ENCODE data around the gene ATP6V1C2. TPM values are rescaled to one million over a fixed set of nuclear protein-coding genes. Genes with fewer than 3 reads are reported as not detected.

Gene ATP6V1C2
- total and polyA plus RNA-seq, 2 experiments from 2014 or later: 0.14 to 2.1 TPM

DNA sequence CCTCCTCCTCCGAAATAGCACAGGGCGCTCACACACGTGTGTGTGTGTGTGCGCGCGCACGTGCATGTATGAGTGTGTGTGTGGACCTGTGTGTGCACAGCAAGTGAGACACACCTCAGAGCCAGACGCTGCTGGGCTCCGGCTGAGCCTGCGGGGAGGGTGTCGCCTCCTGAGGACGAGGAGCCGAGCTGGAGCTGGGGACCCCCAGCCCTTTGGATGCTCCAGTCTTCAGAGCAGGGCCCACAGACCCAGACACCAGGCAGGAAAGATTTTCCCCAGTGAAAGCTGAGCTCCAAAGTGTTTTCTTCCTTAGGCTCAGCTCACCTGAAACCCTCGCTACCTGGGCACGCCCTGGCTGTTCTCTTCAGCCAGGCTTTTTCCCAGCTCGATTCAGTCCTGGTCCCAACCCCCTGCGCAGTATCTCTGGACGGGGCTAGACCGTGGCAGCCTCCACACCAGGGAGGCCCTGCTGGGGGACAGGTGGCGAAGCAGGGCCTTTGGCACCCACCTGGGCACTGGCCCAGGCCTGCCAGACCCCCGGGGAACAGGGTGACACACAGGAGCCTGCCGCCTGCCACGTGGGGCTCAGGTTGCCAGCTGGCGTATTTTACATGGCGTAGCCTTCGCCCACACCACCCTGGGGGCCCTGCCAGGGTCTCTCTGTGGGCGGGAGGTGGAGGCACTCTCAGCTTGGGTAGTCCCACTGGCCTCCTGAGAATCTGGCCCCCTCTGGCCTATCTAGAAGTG, 55.0 kb downstream of the ATP6V1C2 start:
- Histone ChIP-seq H2AFZ (no peak overlapping the region), H3K27ac (ENCODE audit: low read depth) (no peak overlapping the region), H3K9me2 (ENCODE audit: insufficient read depth) (no peaks in the 10 kb centered on the region), H3K4me3 (no peak overlapping the region), H3F3A (replicated peaks; ENCODE audit: low read depth) (0 out of 2 replicates have a peak, but pooled peaks cover 4% of the 10 kb centered on the region), H3K4me1 (ENCODE audit: insufficient read depth) (peaks cover 5% of the 10 kb centered on the region; the same call in 1 of the 2 replicates), H4K20me1 (replicated peaks; ENCODE audit: insufficient read depth) (peaks cover 7% of the 10 kb centered on the region; the same call in 1 of the 2 replicates), H3K27me3 (ENCODE audit: insufficient read depth) (no peaks in the 10 kb centered on the region), H3K79me2 (replicated peaks; ENCODE audit: insufficient read depth) (no peaks in the 10 kb centered on the region), H3K36me3 (ENCODE audit: insufficient read depth) (peaks cover 5% of the 10 kb centered on the region; the same call in 1 of the 2 replicates), H3K4me2 (no peak overlapping the region)
- H3K4me3 Mint-ChIP-seq: no peak overlapping the region
- no peak overlapping the region for H3K27ac Mint-ChIP-seq
- H3K9me3 Mint-ChIP-seq: no peaks in the 10 kb centered on the region
- H3K27me3 Mint-ChIP-seq (ENCODE audit: insufficient read depth, low read depth, poor library complexity): peaks cover 11% of the 10 kb centered on the region
- DNase-seq (ENCODE audit: low spot score): no peak
- H3K4me1 Mint-ChIP-seq: peaks cover 4% of the 10 kb centered on the region; the same call in 2 of the 3 replicates
- H3K36me3 Mint-ChIP-seq (ENCODE audit: low read depth): peaks cover 19% of the 10 kb centered on the region
- TF ChIP-seq CREB1 (CRISPR knock-in tag; IDR thresholded peaks at IDR 0.05; ENCODE audit: low read depth): no peak
- TF ChIP-seq JUNB (IDR thresholded peaks at IDR 0.05; ENCODE audit: unreplicated experiment): no peak
- no peak for TF ChIP-seq ZNF114 (CRISPR knock-in tag; IDR thresholded peaks at IDR 0.05)
- no peak for TF ChIP-seq NANOG (IDR thresholded peaks at IDR 0.05; ENCODE audit: borderline replicate concordance)
- TF ChIP-seq, protein P1, sequence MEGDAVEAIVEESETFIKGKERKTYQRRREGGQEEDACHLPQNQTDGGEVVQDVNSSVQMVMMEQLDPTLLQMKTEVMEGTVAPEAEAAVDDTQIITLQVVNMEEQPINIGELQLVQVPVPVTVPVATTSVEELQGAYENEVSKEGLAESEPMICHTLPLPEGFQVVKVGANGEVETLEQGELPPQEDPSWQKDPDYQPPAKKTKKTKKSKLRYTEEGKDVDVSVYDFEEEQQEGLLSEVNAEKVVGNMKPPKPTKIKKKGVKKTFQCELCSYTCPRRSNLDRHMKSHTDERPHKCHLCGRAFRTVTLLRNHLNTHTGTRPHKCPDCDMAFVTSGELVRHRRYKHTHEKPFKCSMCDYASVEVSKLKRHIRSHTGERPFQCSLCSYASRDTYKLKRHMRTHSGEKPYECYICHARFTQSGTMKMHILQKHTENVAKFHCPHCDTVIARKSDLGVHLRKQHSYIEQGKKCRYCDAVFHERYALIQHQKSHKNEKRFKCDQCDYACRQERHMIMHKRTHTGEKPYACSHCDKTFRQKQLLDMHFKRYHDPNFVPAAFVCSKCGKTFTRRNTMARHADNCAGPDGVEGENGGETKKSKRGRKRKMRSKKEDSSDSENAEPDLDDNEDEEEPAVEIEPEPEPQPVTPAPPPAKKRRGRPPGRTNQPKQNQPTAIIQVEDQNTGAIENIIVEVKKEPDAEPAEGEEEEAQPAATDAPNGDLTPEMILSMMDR (conservative IDR thresholded peaks at IDR 0.05; ENCODE audit: low read depth in 2 of 2): no peak
- no peak for TF ChIP-seq EZH2 (IDR thresholded peaks at IDR 0.05; ENCODE audit: low read depth, unreplicated experiment)
- TF ChIP-seq, protein P2, sequence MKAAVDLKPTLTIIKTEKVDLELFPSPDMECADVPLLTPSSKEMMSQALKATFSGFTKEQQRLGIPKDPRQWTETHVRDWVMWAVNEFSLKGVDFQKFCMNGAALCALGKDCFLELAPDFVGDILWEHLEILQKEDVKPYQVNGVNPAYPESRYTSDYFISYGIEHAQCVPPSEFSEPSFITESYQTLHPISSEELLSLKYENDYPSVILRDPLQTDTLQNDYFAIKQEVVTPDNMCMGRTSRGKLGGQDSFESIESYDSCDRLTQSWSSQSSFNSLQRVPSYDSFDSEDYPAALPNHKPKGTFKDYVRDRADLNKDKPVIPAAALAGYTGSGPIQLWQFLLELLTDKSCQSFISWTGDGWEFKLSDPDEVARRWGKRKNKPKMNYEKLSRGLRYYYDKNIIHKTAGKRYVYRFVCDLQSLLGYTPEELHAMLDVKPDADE (IDR thresholded peaks at IDR 0.05): no peak
- no peak for TF ChIP-seq POLR2AphosphoS5 (IDR thresholded peaks at IDR 0.05; ENCODE audit: low read depth)
- TF ChIP-seq, protein P3, sequence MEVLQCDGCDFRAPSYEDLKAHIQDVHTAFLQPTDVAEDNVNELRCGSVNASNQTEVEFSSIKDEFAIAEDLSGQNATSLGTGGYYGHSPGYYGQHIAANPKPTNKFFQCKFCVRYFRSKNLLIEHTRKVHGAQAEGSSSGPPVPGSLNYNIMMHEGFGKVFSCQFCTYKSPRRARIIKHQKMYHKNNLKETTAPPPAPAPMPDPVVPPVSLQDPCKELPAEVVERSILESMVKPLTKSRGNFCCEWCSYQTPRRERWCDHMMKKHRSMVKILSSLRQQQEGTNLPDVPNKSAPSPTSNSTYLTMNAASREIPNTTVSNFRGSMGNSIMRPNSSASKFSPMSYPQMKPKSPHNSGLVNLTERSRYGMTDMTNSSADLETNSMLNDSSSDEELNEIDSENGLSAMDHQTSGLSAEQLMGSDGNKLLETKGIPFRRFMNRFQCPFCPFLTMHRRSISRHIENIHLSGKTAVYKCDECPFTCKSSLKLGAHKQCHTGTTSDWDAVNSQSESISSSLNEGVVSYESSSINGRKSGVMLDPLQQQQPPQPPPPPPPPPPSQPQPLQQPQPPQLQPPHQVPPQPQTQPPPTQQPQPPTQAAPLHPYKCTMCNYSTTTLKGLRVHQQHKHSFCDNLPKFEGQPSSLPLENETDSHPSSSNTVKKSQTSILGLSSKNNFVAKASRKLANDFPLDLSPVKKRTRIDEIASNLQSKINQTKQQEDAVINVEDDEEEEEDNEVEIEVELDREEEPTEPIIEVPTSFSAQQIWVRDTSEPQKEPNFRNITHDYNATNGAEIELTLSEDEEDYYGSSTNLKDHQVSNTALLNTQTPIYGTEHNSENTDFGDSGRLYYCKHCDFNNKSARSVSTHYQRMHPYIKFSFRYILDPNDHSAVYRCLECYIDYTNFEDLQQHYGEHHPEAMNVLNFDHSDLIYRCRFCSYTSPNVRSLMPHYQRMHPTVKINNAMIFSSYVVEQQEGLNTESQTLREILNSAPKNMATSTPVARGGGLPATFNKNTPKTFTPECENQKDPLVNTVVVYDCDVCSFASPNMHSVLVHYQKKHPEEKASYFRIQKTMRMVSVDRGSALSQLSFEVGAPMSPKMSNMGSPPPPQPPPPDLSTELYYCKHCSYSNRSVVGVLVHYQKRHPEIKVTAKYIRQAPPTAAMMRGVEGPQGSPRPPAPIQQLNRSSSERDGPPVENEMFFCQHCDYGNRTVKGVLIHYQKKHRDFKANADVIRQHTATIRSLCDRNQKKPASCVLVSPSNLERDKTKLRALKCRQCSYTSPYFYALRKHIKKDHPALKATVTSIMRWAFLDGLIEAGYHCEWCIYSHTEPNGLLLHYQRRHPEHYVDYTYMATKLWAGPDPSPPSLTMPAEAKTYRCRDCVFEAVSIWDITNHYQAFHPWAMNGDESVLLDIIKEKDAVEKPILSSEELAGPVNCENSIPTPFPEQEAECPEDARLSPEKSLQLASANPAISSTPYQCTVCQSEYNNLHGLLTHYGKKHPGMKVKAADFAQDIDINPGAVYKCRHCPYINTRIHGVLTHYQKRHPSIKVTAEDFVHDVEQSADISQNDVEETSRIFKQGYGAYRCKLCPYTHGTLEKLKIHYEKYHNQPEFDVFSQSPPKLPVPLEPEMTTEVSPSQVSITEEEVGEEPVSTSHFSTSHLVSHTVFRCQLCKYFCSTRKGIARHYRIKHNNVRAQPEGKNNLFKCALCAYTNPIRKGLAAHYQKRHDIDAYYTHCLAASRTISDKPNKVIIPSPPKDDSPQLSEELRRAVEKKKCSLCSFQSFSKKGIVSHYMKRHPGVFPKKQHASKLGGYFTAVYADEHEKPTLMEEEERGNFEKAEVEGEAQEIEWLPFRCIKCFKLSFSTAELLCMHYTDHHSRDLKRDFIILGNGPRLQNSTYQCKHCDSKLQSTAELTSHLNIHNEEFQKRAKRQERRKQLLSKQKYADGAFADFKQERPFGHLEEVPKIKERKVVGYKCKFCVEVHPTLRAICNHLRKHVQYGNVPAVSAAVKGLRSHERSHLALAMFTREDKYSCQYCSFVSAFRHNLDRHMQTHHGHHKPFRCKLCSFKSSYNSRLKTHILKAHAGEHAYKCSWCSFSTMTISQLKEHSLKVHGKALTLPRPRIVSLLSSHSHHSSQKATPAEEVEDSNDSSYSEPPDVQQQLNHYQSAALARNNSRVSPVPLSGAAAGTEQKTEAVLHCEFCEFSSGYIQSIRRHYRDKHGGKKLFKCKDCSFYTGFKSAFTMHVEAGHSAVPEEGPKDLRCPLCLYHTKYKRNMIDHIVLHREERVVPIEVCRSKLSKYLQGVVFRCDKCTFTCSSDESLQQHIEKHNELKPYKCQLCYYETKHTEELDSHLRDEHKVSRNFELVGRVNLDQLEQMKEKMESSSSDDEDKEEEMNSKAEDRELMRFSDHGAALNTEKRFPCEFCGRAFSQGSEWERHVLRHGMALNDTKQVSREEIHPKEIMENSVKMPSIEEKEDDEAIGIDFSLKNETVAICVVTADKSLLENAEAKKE (CRISPR knock-in tag; IDR thresholded peaks at IDR 0.05): no peak
- no peak for TF ChIP-seq STAT1 (IDR thresholded peaks at IDR 0.05; ENCODE audit: unreplicated experiment)
- no peak for TF ChIP-seq EZH2phosphoT487 (IDR thresholded peaks at IDR 0.05; ENCODE audit: unreplicated experiment)
- TF ChIP-seq, protein P4, sequence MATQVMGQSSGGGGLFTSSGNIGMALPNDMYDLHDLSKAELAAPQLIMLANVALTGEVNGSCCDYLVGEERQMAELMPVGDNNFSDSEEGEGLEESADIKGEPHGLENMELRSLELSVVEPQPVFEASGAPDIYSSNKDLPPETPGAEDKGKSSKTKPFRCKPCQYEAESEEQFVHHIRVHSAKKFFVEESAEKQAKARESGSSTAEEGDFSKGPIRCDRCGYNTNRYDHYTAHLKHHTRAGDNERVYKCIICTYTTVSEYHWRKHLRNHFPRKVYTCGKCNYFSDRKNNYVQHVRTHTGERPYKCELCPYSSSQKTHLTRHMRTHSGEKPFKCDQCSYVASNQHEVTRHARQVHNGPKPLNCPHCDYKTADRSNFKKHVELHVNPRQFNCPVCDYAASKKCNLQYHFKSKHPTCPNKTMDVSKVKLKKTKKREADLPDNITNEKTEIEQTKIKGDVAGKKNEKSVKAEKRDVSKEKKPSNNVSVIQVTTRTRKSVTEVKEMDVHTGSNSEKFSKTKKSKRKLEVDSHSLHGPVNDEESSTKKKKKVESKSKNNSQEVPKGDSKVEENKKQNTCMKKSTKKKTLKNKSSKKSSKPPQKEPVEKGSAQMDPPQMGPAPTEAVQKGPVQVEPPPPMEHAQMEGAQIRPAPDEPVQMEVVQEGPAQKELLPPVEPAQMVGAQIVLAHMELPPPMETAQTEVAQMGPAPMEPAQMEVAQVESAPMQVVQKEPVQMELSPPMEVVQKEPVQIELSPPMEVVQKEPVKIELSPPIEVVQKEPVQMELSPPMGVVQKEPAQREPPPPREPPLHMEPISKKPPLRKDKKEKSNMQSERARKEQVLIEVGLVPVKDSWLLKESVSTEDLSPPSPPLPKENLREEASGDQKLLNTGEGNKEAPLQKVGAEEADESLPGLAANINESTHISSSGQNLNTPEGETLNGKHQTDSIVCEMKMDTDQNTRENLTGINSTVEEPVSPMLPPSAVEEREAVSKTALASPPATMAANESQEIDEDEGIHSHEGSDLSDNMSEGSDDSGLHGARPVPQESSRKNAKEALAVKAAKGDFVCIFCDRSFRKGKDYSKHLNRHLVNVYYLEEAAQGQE (IDR thresholded peaks at IDR 0.05; ENCODE audit: unreplicated experiment): no peak
- no peak for TF ChIP-seq ZNF331 (CRISPR knock-in tag; IDR thresholded peaks at IDR 0.05; ENCODE audit: low read depth)
- ATAC-seq: no peak
